ENCODE measurements around the gene SBNO2.

Gene SBNO2

DNA sequence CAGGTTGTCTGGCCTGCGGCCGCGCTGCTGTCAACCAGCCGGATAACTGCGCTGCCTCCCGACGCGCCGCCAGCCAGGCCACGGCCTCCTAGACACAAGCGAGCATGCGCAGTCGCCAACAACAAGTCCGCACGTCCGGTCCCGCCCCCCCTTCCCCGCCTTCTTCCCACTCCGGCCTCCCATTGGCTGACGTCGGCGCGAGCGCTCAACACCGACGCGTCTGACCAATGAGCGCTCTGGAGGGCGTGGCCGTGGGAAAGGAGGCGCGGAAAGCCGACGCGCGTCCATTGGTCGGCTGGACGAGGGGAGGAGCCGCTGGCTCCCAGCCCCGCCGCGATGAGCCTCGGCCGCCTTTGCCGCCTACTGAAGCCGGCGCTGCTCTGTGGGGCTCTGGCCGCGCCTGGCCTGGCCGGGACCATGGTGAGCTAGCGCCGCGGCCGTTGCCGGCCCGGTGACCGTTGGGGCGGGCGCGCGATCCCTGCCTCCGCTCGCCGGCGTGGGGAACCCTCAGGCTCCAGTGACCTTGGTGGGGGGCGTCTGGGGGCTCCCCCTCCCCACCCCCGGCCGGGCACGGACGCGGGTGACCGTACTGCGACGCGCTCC lies 70.3 kb downstream of the SBNO2 start, which contains the start of gene GPX4:
GPX4 (plus strand) TSS at position 287 of the 603 bp plus-strand sequence; CDS start at position 337, 50 bp downstream.
- DNase-seq = peak; percentile 99

GRCh38 chr19:1103132-1103707 lies 70.8 kb downstream of the SBNO2 start:
- DNase-seq = no peak

DNA sequence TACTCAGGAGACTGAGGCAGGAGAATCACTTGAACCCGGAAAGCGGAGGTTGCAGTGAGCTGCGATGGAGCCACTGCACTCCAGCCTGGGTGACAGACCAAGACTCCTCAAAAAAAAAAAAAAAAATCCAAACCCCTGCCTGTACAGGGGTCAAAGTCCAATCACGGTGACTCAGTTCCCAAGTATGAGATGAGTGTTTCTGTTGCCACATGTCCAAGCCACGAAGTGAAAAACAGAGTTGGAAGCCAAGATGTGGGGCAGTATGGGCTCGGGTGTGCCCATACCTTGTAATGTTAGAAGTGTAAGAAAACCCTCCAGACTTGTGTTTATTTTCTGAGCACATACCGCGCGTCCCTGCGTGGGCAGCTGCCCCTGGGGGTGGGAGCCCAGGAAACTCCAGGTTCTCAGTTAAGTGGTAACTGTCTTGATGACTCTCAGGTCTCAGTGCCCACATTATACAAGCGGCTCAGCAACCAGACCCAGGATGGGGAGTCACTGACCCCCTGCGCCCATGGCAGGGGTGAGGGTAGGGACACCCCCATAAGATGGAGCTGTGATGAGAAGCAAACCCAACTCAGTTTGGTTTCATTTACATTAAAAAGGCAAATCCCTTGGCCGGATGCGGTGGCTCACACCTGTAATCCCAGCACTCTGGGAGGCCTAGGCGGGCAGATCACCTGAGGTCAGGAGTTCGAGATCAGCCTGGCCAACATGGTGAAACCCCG lies 71.5 kb downstream of the SBNO2 start:
- peak; percentile 80 for DNase-seq

DNA sequence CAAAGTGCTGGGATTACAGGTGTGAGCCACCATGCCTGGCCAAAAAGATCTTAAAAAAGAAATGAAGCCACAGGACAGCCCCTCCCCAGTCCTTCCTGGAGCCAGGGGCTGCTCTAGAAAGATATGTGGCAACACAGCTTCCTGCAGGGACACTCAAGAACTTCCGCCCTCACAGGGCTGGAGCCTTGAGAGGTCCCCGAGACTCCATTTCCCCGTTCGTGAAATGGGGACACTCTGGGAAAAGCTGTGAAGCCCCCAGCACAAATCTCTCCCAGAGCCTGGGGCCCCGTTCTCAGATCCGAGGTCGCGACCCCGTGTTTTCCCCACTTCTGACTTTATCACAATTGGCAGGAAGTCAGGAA lies 72.8 kb downstream of the SBNO2 start:
- no peak for DNase-seq

DNA sequence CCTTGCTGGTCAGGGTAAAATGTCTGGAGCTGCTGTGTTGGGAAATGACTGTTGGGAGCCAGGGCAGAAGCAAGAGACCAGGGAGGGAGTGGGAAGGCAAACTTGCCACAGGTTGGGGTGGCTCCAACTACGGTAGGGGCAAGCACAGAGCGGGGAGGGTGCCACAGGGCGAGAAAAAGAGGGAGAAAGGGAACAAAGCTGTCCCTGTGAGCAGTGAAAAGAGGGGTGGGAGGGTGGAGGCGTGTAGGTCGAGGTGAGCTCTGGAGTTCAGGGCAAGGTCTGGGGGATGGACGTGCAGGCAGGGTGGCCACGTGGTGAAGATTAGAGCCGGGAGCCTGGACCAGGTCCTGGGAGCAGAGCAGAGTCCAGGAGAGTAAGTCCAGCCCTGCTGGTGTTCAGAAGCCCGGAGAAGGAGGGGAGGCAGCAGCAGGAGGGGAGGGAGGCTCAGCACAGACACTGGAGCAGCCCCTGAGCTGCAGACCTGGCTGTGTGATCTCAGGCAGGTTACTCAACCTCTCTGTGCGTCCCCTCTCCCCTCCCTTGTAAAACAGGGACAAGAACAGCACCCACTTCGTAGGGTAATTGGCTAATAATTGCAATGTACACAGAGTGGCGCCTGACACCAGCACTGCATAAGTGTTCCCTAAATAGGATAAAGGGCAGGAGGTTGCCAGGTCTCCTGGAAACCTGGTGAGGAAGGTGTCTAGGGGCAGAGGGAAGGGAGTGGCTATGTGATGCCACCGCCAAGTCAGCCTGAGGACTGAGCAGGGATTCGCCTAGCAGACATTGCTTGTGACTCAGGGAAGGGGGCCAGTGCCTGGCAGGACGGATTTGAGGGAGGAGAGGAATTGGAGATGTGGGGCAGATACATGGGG lies 75.7 kb downstream of the SBNO2 start:
- DNase-seq = no peak

DNA sequence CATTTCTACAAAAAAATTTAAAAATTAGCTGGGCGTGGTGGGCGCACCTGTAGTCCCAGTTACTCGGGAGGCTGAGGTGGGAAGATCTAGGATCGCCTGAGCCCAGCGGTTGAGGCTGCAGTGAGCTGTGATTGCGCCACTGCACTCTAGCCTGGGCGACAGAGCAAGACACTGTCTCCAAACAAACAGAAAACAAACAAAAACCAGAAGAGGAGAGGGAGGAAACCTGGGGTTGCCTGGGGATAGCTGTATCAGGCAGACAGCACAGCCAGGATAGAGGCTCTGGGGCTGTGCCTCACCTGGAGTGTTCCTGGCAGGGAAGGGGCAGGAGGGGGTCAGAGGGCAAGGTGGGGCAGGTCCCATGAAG lies 76.3 kb downstream of the SBNO2 start:
- DNase-seq = no peak

- DNase-seq = peak; percentile 93
Measured at GRCh38 chr19:1094978-1095701, 78.9 kb downstream of the SBNO2 start, which contains the start of gene POLR2E. TSS of gene POLR2E (minus strand) at chr19:1095375. CDS start at chr19:1095315, 60 bp downstream.

DNA sequence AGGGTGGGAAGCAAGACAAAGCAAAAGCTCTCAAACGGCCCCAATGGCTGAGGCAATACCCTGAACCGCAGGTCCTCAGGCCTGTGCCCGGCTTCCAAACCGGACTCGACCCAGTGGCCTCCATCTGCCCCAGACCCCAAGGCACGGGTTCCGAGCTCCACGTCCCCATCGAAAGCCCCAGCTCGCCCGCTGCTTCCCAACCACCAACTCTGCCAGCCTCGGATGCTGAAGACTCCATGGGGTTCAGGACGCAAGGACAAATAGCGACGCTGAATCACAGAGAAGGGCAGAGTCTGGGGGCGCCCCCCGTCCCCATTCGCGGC lies 79.5 kb downstream of the SBNO2 start:
- no peak for DNase-seq

GRCh38 chr19:1093811-1094553 lies 80.1 kb downstream of the SBNO2 start:
- no peak for DNase-seq

- DNase-seq = no peak
Measured at GRCh38 chr19:1093330-1093729, 80.7 kb downstream of the SBNO2 start.

- no peak for DNase-seq
Measured at GRCh38 chr19:1091544-1092175, 82.4 kb downstream of the SBNO2 start.

DNA sequence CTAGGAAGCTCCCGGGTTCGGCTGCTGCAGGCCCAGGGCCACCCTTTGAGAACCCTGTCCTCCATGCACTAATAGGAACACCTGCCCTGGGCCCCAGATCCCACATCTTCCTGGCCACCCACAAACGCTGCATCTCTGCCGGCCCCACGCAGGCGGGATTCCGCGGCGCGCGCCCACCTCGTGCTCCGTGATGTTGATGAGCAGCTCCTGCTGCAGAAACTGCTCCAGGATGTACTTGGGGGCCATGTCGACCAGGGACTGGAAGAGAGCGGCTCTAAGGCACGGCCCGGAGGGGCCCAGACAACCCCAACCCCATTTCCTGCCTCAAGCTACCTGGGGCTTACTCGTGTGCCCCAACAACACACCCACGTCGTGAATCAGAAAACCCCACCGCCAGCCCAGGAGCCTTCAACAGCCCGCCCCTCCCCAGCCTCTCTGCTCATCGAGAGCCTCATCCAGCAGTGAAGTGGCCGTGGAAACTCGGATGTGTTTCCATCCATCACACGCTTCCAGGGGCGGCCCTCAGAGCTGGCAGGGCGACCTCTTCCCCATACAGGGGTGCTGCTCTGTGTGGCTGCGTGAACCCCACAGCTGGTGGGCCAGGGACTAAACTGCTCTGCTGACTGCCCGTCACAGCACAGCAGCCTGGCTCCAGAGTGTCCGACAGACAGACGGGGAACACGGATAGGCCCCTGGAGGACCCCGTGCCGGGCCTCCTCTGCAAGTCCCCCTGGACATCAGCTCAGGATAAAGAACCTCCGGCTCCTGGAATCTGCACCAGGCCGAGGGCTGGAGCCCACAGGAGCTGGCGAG lies 83.1 kb downstream of the SBNO2 start:
- peak; percentile 23 for DNase-seq

DNA sequence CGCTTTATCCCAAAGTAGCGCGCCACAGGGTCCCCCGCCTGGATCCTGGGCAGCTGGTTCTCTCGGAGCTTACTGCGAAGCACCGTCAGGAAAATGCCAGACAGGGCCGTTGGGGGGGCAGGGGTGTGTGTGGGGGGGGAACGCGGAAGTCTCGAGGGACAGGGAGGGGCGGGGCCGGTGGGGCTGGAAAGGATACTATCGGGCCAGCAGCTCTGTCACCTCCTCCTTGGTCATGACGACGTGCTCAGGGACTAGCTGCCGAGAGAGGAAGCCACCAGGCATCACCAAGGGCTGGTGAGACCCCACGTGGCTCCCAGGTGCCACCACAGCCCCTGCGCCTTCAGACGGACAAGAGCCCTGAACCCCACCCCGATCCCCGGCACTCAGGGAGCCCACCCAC lies 84.2 kb downstream of the SBNO2 start:
- no peak for DNase-seq

GRCh38 chr19:1089126-1089771 lies 84.8 kb downstream of the SBNO2 start:
- no peak for DNase-seq

DNA sequence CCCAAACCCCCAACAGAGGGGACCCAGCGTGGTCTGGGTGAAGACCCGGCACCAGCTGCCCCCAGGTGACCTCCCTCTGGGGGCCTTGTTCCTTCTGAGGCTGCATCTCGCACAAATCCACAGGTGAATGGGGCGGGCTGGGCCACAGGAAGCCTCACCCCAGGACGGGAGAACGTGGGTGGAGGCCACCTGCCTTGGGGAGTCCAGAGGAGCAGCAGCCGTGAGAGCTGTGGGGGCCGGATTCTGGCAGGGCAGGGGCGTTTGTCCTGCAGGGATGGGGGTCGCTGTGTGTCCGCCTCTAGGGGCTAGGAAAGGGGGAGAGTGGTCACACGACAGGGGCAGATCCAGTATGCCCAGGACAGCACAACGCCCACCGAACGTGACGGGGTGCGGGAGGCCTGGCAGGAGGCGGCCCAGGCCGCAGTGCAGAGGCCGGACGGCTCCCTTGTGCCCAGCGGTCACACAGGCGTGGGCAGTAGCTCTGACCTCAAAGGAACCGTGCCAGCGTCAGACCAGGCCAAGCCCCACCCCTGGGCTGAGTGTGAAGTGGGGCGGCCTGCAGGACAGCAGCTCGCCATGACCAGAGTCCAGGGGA lies 85.6 kb downstream of the SBNO2 start:
- DNase-seq = no peak

- DNase-seq = no peak
Measured at GRCh38 chr19:1087813-1088415, 86.2 kb downstream of the SBNO2 start.

GRCh38 chr19:1086613-1087012 lies 87.5 kb downstream of the SBNO2 start:
- DNase-seq = no peak

DNA sequence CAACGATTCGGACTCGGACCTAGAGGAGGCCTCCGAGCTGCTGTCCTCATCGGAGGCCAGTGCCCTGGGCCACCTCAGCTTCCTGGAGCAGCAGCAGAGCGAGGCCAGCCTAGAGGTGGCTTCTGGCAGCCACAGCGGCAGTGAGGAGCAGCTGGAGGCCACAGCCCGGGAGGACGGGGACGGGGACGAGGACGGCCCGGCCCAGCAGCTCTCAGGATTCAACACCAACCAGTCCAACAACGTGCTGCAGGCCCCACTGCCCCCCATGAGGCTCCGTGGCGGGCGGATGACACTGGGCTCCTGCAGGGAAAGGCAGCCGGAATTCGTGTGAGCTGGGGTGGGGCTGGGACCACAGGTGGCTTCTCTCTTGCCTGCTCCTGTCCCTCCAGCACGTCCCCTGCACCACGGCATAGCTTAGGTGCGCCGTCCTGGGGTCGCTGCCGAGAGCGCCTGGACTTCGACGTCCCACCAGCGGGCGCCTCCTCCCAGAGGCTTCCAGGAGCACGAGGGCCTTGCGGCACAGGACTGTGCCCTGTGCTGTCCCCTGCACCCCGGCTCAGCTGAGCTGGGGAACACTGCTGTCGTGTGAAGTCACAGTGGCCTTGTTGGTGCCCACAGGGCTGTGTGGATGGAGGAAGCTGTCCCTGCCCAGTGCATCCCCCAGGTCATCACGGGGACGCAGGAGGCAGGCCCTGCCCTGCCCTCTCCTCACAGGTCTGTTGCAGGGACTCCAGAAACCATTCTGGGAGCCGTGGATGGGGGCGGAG lies 88.2 kb downstream of the SBNO2 start:
- no peak for DNase-seq
